GM19025 (cell line): Measurements from ENCODE around the gene KCNJ2.

ENCODE experiments used
- ATAC-seq: cut with Tn5 transposase; IDR thresholded peaks from one replicate; pipeline ENCODE4 v1.9.1; 2021; ENCODE audit warnings: mild to moderate bottlenecking, low read depth, moderate library complexity; ENCODE audit not compliant: unreplicated experiment

The KCNJ2 gene

DNA sequence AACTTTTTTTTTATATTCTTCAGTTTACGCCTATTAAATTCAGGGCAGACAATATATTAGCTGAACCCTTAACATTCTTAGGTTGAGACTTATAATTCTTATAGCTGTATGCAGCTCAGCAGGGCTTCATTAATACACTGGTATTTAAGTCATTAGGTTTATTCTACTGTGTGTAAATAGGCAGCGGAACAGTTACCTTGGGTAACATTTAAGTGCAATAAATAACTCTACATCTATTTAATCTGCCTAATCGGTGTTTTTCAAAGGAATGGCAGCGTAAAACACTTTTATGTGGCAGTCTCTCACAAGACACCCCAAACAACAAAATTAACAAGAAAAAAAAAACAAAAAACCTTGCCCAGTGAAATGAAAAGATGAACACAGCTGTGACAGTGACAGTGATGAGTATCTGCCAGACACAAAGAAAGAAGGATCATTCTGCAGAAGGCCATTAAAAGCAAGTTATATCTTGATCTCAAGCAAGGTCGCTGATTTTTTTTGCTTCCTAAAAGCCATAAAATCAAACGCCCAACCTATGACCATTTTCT lies 32.6 kb downstream of the KCNJ2 start:
- no peak for ATAC-seq

DNA sequence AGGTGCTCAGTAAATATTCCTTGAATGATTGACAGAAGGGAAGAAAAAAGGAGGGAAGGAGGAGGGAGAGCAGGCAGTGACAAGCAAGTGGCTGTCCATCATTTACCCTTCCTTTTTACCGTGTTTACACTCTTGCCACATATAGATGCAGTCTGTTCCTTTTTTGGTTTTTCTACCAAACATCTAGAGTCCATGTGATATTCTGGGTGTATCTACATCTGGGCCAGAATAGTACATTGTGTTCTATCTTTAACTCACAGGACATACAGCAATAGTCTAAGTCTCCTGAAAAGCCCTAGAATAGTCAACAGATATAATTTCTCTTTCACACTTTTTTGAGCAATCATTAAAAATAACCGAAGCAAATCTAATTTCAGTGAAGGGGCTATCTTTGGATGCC lies 33.5 kb downstream of the KCNJ2 start:
- ATAC-seq, result no peak

- no peak for ATAC-seq
Observed at GRCh38 chr17:70204431-70204830, 35.1 kb downstream of the KCNJ2 start.

- no peak for ATAC-seq
Observed at GRCh38 chr17:70205401-70205800, 36.1 kb downstream of the KCNJ2 start.

DNA sequence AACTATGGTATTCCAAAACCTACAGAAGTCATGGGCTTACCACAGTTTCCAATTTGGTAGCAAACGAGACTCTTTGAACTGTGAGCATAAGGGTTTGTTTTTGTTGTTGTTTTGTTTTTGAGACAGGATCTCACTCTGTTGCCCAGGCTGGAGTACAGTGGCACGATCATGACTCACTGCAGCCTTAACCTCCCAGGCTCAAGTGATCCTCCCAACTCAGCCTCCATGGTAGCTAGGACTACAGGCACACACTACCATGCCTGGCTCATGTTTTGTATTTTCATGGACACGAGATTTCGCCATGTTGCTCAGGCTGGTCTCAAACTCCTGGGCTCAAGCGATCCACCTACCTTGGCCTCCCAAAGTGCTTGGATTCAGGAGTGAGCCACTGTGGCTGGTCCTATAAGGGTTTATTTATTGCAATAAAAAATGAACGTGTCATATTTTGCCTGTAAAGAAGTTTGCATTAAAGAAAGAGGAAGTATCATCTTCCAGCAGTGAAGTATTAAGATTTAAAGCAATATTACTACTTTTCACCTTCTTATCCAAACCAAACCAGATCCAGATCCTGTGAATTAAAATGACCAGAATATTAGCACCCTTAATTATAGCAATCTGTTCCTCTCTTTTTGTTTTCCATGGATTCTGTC lies 37.2 kb downstream of the KCNJ2 start:
- no peak for ATAC-seq

DNA sequence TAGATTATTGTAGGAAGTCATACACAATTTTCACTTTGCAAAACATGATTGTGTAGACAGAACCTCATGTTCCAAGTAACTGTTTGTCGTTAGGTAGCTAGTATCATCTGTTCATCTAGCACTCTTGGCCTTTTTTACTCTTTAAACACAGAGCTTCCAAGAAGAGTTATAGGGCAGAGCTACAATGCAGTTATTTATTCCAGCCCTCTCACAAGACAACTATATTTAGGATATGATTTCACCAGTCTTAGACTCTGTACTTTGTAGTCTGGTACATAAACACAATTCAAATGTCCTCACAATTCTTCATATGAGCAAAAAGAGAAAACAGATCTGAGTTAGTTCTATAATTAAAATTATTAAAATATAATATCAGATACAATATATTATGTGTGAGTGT lies 37.9 kb downstream of the KCNJ2 start:
- no peak for ATAC-seq

DNA sequence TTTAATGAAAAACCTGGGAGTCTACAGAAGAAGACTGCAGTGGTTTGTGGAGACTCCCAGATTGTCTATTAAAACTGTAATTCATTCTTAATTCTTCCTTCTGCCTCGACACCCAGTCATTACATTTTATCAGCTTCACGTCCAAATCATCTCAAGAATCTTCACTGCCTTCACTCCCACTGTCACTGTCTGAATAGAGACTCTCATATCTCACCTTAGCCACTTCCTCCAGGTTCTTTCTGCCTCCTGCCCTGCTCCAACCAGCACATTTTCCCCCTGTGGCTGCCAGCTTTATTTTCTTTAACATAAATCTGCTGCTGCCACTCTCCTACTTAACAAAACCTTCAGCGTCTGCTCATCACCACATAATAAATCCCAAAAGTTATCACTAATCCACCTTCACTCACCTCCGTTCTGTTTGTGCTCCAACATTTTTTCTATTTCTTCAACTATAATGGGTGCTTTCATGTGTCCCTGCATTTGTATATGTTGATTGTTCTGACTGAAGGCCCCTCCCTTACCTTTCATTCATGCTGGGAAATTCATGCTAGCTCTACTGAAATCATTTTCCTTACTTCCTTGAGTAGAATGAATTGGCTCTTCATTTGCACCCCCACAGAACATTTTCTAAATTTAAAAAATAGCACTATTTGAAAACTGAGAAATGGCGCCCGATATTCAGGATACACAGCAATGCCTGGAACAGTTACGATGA lies 38.9 kb downstream of the KCNJ2 start:
- ATAC-seq, result no peak

DNA sequence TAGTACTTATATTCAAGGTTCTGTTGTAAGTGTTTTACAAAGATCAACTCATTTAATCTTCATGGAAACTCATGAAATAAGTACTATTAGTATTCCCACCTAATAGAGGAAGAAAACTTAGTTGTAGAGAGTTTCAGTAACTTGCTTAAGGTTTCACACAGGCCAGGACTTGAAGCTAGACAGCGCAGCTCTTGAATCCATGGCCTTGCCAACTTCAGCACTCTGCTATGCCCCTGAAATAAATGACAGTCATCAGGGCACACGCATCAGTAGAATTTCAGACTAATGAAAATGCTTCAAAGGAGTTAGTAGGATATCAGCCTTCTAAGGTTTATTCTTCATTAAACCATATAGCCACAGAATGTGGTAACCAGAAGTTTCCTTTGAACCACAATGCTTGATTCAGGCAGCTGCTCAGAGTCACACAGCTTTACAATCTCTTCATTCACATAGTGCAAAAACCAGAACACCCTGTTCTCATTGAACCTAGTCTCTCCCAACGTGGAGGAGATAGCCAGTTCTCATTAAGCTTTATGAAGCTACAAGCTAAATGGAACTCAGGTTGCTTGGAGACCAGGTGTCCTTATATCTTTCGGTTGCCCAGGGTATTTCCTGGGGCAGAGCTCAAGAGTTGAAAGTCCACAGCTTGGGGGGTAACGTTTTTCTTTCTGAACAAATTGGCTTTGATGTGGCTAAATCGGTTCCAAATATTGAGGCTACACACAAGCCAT lies 39.7 kb downstream of the KCNJ2 start:
- no peak for ATAC-seq

GRCh38 chr17:70215656-70216055 lies 46.3 kb downstream of the KCNJ2 start:
- ATAC-seq, result no peak

GRCh38 chr17:70217571-70217970 lies 48.2 kb downstream of the KCNJ2 start:
- no peak for ATAC-seq

DNA sequence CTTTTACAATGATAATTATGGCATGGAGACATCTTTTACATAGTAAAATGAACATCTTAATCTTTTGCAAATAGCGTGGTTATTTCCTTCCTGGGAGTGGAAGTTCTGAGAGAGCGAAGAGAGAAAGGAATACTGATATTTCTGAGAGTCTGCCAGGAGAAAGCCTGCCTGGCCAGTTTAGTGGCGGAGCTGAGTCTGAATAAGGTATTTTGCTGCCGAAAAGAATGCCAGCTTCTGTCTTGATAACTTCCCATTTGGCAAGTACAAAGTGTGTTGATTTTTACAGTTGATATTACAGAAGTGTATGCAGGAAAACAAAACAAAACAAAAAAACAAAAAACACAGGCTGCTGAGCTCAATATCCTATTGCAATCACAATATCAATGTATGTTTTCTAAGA lies 55.9 kb downstream of the KCNJ2 start:
- ATAC-seq, result no peak
